ENCODE data around the gene STAMBP.
"Not testable (repeated sequence)": the region's sequence is repeated elsewhere in the genome, so short reads cannot be mapped to it uniquely, and the experiment has no call there.

Gene STAMBP

DNA sequence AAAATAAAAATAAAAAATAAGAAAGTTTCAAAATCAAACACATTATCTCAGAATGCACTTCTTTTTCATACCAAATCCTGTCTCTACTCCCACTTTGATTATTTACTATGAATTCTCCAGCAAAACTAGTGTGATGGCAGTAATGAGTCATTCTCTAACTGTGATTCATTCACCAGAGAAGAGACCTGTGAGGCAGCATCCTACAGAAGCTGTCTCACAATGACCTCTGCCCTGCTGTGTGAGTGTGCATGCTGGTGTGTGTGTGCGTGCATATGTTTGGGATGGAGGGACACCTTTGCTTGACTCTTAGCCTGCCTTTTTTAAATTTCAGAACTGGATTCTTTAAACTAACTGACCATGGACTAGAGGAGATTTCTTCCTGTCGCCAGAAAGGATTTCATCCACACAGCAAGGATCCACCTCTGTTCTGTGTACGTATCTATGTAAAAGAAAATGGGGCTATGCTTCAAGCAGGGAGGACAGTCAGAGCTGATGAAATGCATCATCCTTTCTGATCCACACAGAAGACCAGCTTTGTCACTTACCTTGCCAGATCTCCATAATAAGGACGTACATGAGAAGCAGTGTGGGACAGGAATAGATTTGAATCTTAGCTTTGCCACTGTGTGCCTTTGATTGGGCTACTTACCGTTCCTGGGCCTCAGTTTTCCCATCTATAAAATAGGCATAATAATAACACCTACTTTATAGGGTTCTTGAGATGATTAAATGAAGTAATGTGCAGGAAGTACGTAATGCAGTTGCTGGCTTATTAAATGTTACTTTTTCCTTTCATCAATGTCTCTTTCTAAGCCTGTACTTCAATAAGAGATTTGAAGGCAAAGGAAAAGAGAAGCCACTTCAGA, 31.2 kb downstream of the STAMBP start:
- no peak overlapping the region for H3K4me3 ChIP-seq (replicated peaks; ENCODE audit: low read depth, low read length)
- DNase-seq (ENCODE audit: extremely low read depth, low read depth) = peak; percentile 74
- TF ChIP-seq, protein P1, sequence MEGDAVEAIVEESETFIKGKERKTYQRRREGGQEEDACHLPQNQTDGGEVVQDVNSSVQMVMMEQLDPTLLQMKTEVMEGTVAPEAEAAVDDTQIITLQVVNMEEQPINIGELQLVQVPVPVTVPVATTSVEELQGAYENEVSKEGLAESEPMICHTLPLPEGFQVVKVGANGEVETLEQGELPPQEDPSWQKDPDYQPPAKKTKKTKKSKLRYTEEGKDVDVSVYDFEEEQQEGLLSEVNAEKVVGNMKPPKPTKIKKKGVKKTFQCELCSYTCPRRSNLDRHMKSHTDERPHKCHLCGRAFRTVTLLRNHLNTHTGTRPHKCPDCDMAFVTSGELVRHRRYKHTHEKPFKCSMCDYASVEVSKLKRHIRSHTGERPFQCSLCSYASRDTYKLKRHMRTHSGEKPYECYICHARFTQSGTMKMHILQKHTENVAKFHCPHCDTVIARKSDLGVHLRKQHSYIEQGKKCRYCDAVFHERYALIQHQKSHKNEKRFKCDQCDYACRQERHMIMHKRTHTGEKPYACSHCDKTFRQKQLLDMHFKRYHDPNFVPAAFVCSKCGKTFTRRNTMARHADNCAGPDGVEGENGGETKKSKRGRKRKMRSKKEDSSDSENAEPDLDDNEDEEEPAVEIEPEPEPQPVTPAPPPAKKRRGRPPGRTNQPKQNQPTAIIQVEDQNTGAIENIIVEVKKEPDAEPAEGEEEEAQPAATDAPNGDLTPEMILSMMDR (IDR thresholded peaks at IDR 0.05; ENCODE audit: low read depth, low read length, missing control alignments) = no peak

DNA sequence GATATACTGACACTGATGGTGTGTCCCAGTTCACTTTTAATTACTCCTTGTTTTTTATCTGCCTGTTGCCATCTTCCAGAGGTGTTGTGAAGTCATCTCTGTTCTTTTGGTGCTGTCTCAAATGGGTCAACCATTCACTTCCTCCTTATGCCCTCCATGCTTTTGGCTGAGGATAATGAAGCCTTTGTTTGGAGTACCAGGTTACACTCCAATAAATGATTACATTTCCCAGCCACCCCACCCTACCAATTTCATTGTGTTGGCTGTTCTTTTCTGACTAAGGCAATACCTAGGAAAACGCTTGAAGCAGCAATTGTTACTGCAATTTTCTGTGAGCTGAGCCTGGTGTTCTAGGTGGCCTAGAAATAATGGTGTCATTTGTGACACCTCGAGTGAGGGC, 34.2 kb downstream of the STAMBP start:
- TF ChIP-seq, protein P1 (IDR thresholded peaks at IDR 0.05; ENCODE audit: low read depth, low read length, missing control alignments) = no peak
- DNase-seq (ENCODE audit: extremely low read depth, low read depth) = no peak
- H3K4me3 ChIP-seq (replicated peaks; ENCODE audit: low read depth, low read length) = no peak overlapping the region

DNA sequence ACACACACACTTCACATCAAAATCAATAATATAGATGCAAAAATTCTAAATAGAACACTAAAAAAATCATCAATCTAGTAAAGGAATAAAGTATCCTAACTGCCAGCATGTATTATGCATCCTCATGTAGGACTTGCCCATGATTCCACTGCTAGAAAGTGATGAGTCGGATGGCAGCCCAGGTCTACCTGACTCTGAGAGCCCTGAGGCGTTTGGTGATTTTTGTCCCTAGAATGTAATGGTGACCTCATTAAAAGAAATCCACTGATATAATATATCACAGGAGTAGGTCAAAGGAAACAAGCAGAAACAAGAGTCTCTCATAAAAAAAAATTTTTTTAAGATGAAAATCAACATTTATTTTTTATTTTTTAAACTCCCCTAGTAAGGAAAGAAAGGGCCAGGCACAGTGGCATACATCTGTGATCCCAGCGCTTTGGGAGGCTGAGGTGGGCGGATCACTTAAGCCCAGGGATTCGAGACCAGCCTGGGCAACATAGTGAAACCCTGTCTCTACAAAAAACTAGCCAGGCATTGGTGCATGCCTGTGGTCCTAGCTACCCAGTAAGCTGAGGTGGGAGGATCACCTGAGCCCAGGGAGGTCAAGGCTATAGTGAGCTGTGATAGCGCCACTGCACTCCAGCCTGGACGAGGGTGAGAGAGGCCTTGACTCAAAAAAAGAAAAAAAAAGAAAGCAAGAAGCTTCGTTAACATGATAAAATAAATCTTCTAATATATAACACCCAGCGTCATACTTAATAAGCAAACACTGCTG, 39.6 kb downstream of the STAMBP start:
- TF ChIP-seq, protein P1 (IDR thresholded peaks at IDR 0.05; ENCODE audit: low read depth, low read length, missing control alignments) = no peak
- no peak overlapping the region for H3K4me3 ChIP-seq (replicated peaks; ENCODE audit: low read depth, low read length)
- DNase-seq (ENCODE audit: extremely low read depth, low read depth) = no peak

DNA sequence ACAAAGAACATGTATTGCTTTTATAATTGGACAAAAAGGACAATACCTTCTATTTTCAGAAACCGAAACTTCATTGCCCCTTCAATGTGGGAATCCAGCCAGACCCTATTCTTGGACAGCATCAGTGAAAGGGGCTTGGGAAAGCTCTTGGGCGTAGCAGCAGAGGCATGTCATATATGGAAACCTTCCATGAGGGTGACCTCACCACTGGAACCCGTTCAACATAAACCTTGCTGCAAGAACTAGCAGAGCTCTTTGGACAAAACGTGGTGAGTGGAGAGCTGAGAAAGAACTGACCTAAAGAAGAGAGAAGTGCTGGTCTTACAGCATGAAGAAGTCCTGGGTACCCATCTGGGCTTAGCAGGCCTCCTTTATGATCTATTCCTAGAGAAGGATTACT, 41.3 kb downstream of the STAMBP start:
- TF ChIP-seq, protein P1 (IDR thresholded peaks at IDR 0.05; ENCODE audit: low read depth, low read length, missing control alignments) = no peak
- no peak overlapping the region for H3K4me3 ChIP-seq (replicated peaks; ENCODE audit: low read depth, low read length)
- peak; percentile 32 for DNase-seq (ENCODE audit: extremely low read depth, low read depth)

DNA sequence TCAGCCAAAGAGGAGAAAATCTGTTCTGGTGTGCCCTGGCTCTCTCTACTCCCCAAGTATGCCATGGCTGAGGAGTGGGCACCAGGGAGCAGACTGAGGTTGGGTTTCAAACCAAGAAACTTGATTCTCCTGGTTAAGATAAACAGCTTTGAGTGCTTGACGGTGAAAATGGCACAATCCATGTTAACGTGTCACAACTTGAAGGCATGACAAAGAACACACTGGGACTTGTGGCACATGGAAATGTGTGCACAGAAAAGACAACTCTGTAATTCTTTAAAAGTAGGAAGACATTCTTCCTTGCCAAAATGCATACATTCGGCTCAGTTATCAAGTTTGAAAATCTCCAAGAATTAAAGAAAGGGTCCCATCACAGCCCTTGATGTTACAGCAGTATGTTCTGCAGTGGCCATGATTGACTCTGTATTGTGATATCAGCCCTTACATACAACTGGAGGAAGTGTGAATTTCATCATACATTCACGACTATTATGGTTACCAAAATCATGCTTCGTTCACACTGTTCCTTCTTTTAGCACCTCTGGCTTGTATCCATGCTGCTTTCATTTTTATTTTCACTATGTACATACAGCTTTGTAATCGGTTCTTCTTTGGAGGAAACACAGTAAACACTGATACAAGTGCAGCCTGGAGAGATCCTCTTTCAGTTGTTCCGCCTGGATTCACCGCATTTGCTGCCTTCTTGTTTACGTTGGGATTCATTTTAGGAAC, 48.5 kb downstream of the STAMBP start:
- H3K4me3 ChIP-seq (replicated peaks; ENCODE audit: low read depth, low read length) = no peak overlapping the region
- no peak for DNase-seq (ENCODE audit: extremely low read depth, low read depth)
- TF ChIP-seq, protein P1 (IDR thresholded peaks at IDR 0.05; ENCODE audit: low read depth, low read length, missing control alignments) = no peak

DNA sequence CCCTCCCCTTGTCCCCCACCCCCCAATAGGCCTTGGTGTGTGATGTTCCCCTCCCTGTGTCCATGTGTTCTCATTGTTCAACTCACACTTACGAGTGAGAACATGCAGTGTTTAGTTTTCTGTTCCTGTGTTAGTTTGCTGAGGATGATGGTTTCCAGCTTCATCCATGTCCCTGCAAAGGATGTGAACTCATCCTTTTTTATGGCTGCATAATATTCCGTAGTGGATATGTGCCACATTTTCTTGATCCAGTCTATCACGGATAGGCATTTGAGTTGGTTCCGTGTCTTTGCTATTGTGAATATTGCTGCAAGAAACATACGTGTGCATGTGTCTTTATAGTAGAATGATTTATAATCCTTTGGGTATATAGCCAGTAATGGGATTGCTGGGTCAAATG, 49.2 kb downstream of the STAMBP start:
- DNase-seq (ENCODE audit: extremely low read depth, low read depth); H3K4me3 ChIP-seq (replicated peaks; ENCODE audit: low read depth, low read length): not testable (repeated sequence)

DNA sequence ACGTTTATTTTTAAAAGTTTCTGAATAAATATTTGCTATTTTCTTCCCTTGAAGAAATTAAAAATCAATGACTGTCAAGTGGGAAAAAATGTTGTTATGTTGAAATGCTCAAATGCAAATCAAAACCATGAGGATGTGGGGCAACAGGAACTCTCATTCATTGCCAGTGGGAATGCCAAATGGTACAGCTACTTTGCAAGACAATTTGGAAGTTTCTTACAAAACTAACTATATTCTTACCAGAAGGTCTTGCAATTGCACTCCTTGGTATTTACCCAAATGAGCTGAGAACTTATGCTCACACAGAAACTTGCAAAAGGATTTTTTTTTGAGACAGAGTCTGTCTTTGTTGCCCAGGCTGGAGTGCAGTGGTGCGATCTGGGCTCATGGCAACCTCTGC, 56.6 kb downstream of the STAMBP start:
- DNase-seq (ENCODE audit: extremely low read depth, low read depth) = no peak
- TF ChIP-seq, protein P1 (IDR thresholded peaks at IDR 0.05; ENCODE audit: low read depth, low read length, missing control alignments) = no peak
- no peak overlapping the region for H3K4me3 ChIP-seq (replicated peaks; ENCODE audit: low read depth, low read length)

Measured in HFF-Myc (cell line).